CD4-positive, alpha-beta memory T cell (primary cell): ENCODE data around the gene MTG1. TPM values are rescaled to one million over a fixed set of nuclear protein-coding genes. Genes with fewer than 3 reads are reported as not detected.

Experiments
- CTCF ChIA-PET: fragments of 350-600 bp; sonication (Branson Sonifier 250); formaldehyde crosslinking; loops from one replicate; lab custom pipeline; 2021; ENCODE audit warnings: inconsistent platforms; ENCODE audit not compliant: partially characterized antibody; lab: Charles Lee
- POLR2A ChIA-PET: fragments of 350-600 bp; sonication (Branson Sonifier 250); formaldehyde crosslinking; loops from one replicate; lab custom pipeline; 2021; ENCODE audit not compliant: partially characterized antibody; lab: Charles Lee
- DNase-seq, 5 donors: peaks; one replicate each; pipeline versions ENCODE4 v3.0.0 to v3.0.0-alpha.2; 2020 to 2022; ENCODE audit warnings: mixed read lengths in 1 of 5
- H3K27ac ChIP-seq: one replicate; pipeline ENCODE4 v1.7.0; 2013; ENCODE audit warnings: low read depth, low read length
- H3K27me3 ChIP-seq: 2 replicates; pipeline ENCODE4 v1.7.0; 2013; ENCODE audit warnings: mild to moderate bottlenecking, low read length, moderate library complexity; ENCODE audit not compliant: insufficient read depth
- H3K36me3 ChIP-seq: 2 replicates; pipeline ENCODE4 v1.7.0; 2013; ENCODE audit warnings: mild to moderate bottlenecking, low read length, moderate library complexity; ENCODE audit not compliant: insufficient read depth
- H3K4me1 ChIP-seq: 2 replicates; pipeline ENCODE4 v1.7.0; 2013; ENCODE audit warnings: mild to moderate bottlenecking, low read length, moderate library complexity; ENCODE audit not compliant: insufficient read depth
- H3K4me3 ChIP-seq, 2 donors: one replicate each; pipeline ENCODE4 v1.7.0; 2013; ENCODE audit warnings: low read length in 2 of 2, mild to moderate bottlenecking in 1 of 2
- H3K9me3 ChIP-seq, 2 donors: one replicate each; pipeline ENCODE4 v1.7.0; 2013; ENCODE audit warnings: low read length in 2 of 2, control low read depth in 1 of 2; ENCODE audit not compliant: control insufficient read depth in 1 of 2
- H3K27ac Mint-ChIP-seq, 7 donors: one replicate each; pipeline ENCODE4 v1.8.0; 2020 to 2021; ENCODE audit warnings: mixed read lengths in 7 of 7, mild to moderate bottlenecking in 6 of 7, inconsistent platforms in 3 of 7, moderate library complexity in 3 of 7
- H3K27me3 Mint-ChIP-seq, 2 donors: one replicate each; pipeline ENCODE4 v1.8.0; 2020 to 2021; ENCODE audit warnings: mixed read lengths in 2 of 2
- H3K36me3 Mint-ChIP-seq, 2 donors: one replicate each; pipeline ENCODE4 v1.8.0; 2020 to 2021; ENCODE audit warnings: mixed read lengths in 2 of 2, inconsistent platforms in 1 of 2, mild to moderate bottlenecking in 1 of 2
- H3K4me1 Mint-ChIP-seq, 4 donors: one replicate each; pipeline ENCODE4 v1.8.0; 2020 to 2021; ENCODE audit warnings: mixed read lengths in 4 of 4, mild to moderate bottlenecking in 1 of 4
- H3K4me3 Mint-ChIP-seq, 8 donors: one replicate each; pipeline ENCODE4 v1.8.0; 2020 to 2021; ENCODE audit warnings: mixed read lengths in 8 of 8, mild to moderate bottlenecking in 7 of 8, moderate library complexity in 6 of 8, inconsistent platforms in 3 of 8
- H3K9me3 Mint-ChIP-seq, 8 donors: one replicate each; pipeline ENCODE4 v1.8.0; 2020 to 2021; ENCODE audit warnings: mixed read lengths in 8 of 8, mild to moderate bottlenecking in 5 of 8, inconsistent platforms in 3 of 8, moderate library complexity in 1 of 8
- intact Hi-C: fragments of 100-400 bp; cut with micrococcal nuclease; formaldehyde crosslinking; loops from one replicate; pipeline ENCODE4 v1.15.1; 2023
- polyA plus RNA-seq, 2 donors: library from polyadenylated mRNA; unstranded; fragments of 300-500 nt; fragmentation: Illumina TruSeq; gene quantifications; one replicate each; pipeline ENCODE4 v1.2.3, GENCODE V29; 2021
- total RNA-seq, 2 experiments: library from RNA; stranded (reverse); gene quantifications; one replicate each; pipeline ENCODE4 v1.2.3, GENCODE V29; 2021

The MTG1 gene
- total and polyA plus RNA-seq, 4 experiments from 2014 or later: 32.6 to 65.4 (median 50.9) TPM

DNA sequence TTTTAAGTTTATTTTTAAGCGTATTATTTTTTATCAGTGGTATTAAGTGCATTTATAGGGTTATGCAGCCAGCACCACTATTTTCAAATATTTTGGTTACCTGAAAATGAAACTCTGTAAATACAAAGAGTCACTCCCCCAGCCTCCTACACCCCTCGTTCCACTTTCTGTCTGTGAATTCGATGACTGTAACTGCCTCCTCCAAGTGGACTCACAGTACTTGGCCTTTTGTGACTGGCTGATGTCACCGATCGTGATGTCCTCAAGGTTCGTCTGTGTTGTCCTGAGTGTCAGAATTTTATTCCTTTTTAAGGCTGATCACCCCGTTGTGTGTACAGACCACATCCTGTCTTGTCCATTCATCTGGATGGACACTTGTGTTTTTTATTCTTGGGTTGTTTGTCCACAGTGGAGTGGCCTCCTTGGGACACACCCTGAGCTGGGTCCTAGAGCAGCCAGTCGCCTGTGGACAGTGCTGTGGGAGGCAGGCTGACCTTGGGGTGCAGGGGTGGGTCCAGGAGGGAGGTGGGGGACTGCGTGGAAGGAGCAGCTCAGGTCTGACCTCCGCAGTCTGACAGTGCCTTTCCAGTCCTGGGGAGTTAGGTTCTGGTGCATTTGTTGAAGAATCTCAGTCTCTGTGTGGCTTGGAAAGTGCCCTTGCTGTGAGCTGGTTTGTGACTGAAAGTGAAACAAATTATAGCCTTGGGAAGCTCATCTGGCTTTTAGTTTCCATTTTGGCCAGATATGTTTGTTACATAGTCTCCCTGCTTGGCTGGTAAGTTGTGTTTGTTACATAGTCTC is 6.9 kb downstream of the MTG1 start:
- Histone ChIP-seq H3K9me3 (no peaks in the 10 kb centered on the region), H3K4me3 (no peak overlapping the region), H3K27ac (no peak overlapping the region), H3K4me1 (peaks cover 24% of the 10 kb centered on the region), H3K36me3 (peaks cover 44% of the 10 kb centered on the region), H3K27me3 (no peaks in the 10 kb centered on the region)
- Mint-ChIP-seq H3K4me1 (peaks cover 26 to 53% (median 35%) of the 10 kb centered on the region in 4 donors), H3K27me3 (no peaks in the 10 kb centered on the region), H3K27ac (peak overlapping the region in 6 of 7 donors; percentile 4 to 87 (median 67)), H3K36me3 (peaks cover 48 to 63% of the 10 kb centered on the region in 2 donors), H3K9me3 (no peaks in the 10 kb centered on the region), H3K4me3 (peak overlapping the region in 3 of 8 donors; percentile 5 to 48 (median 16))
- CTCF ChIA-PET: no interaction called here
- intact Hi-C loops: no loop called here
- POLR2A ChIA-PET: no interaction called here
- no peak for DNase-seq

GRCh38 chr10:133401500-133401899 is 7.5 kb downstream of the MTG1 start:
- H3K27ac Mint-ChIP-seq: peak overlapping the region in 2 of 7 donors; percentile 42 to 86
- CTCF ChIA-PET: no interaction called here

GRCh38 chr10:133401981-133402725 is 8.2 kb downstream of the MTG1 start:
- peaks cover 39% of the 10 kb centered on the region for H3K36me3 ChIP-seq
- peaks cover 19% of the 10 kb centered on the region for H3K4me1 ChIP-seq
- Mint-ChIP-seq H3K36me3 (peaks cover 56 to 64% of the 10 kb centered on the region in 2 donors), H3K4me1 (peaks cover 30 to 52% (median 40%) of the 10 kb centered on the region in 4 donors), H3K4me3 (no peak overlapping the region), H3K27me3 (no peaks in the 10 kb centered on the region), H3K9me3 (peaks cover 0 to 1% (median 0%) of the 10 kb centered on the region in 8 donors), H3K27ac (peak overlapping the region in 1 of 7 donors; percentile 50)
- no peak overlapping the region for H3K4me3 ChIP-seq
- H3K27me3 ChIP-seq: no peaks in the 10 kb centered on the region
- intact Hi-C loops: no loop called here
- H3K9me3 ChIP-seq: no peaks in the 10 kb centered on the region
- H3K27ac ChIP-seq: no peak overlapping the region
- no peak for DNase-seq
- ChIA-PET POLR2A (interaction anchor here (1.1 kb wide), 1 partner anchor 24 kb away, joined by 3 read pairs; no protein-coding TSS in a partner anchor), CTCF (no interaction called here)

More at GRCh38 chr10:133401500-133401899, 7.5 kb downstream of the MTG1 start:
- H3K36me3 ChIP-seq: peaks cover 39% of the 10 kb centered on the region
- POLR2A ChIA-PET: interaction anchor here (1.1 kb wide), 1 partner anchor 23 kb away, joined by 3 read pairs; no protein-coding TSS in a partner anchor
- no peaks in the 10 kb centered on the region for H3K27me3 ChIP-seq
- no peak overlapping the region for H3K4me3 ChIP-seq
- Mint-ChIP-seq H3K4me3 (no peak overlapping the region), H3K36me3 (peaks cover 53 to 65% of the 10 kb centered on the region in 2 donors), H3K4me1 (peaks cover 30 to 53% (median 39%) of the 10 kb centered on the region in 4 donors), H3K9me3 (no peaks in the 10 kb centered on the region), H3K27me3 (no peaks in the 10 kb centered on the region)
- H3K27ac ChIP-seq: no peak overlapping the region
- H3K9me3 ChIP-seq: no peaks in the 10 kb centered on the region
- no peak for DNase-seq
- H3K4me1 ChIP-seq: peaks cover 19% of the 10 kb centered on the region
- intact Hi-C loops: no loop called here

GRCh38 chr10:133403359-133403758 is 9.4 kb downstream of the MTG1 start:
- CTCF ChIA-PET: interaction anchor here (1.3 kb wide), 1 partner anchor 74 kb away, joined by 4 read pairs; no protein-coding TSS in a partner anchor
- peaks cover 0 to 1% (median 0%) of the 10 kb centered on the region in 8 donors for H3K9me3 Mint-ChIP-seq

GRCh38 chr10:133403784-133404183 is 9.8 kb downstream of the MTG1 start:
- CTCF ChIA-PET: interaction anchor here (1.3 kb wide), 1 partner anchor 75 kb away, joined by 4 read pairs; no protein-coding TSS in a partner anchor
- Histone ChIP-seq H3K27ac (no peak overlapping the region), H3K4me3 (no peak overlapping the region), H3K36me3 (peaks cover 29% of the 10 kb centered on the region), H3K27me3 (no peaks in the 10 kb centered on the region), H3K4me1 (peaks cover 19% of the 10 kb centered on the region), H3K9me3 (no peaks in the 10 kb centered on the region)
- POLR2A ChIA-PET: interaction anchor here (0.7 kb wide), 1 partner anchor 22 kb away, joined by 4 read pairs; no protein-coding TSS in a partner anchor
- Mint-ChIP-seq H3K36me3 (peaks cover 61 to 66% of the 10 kb centered on the region in 2 donors), H3K27me3 (no peaks in the 10 kb centered on the region), H3K27ac (no peak overlapping the region), H3K4me1 (peaks cover 36 to 54% (median 46%) of the 10 kb centered on the region in 4 donors), H3K9me3 (peaks cover 0 to 1% (median 0%) of the 10 kb centered on the region in 8 donors), H3K4me3 (no peak overlapping the region)
- DNase-seq: no peak
- intact Hi-C loops: no loop called here

More at GRCh38 chr10:133403359-133403758, 9.4 kb downstream of the MTG1 start:
- intact Hi-C loops: no loop called here
- POLR2A ChIA-PET: no interaction called here
- Histone ChIP-seq H3K4me1 (peaks cover 19% of the 10 kb centered on the region), H3K9me3 (no peaks in the 10 kb centered on the region), H3K4me3 (no peak overlapping the region), H3K27me3 (no peaks in the 10 kb centered on the region), H3K36me3 (peaks cover 33% of the 10 kb centered on the region), H3K27ac (no peak overlapping the region)
- no peak for DNase-seq
- H3K27me3 Mint-ChIP-seq: no peaks in the 10 kb centered on the region
- H3K27ac Mint-ChIP-seq: no peak overlapping the region
- H3K4me1 Mint-ChIP-seq: peaks cover 32 to 51% (median 44%) of the 10 kb centered on the region in 4 donors
- peaks cover 58 to 65% of the 10 kb centered on the region in 2 donors for H3K36me3 Mint-ChIP-seq
- H3K4me3 Mint-ChIP-seq: no peak overlapping the region

- Mint-ChIP-seq H3K27ac (peak overlapping the region in 6 of 7 donors; percentile 8 to 86 (median 47)), H3K27me3 (no peaks in the 10 kb centered on the region), H3K9me3 (peaks cover 0 to 2% (median 0%) of the 10 kb centered on the region in 8 donors), H3K36me3 (peaks cover 74 to 76% of the 10 kb centered on the region in 2 donors), H3K4me1 (peaks cover 38 to 58% (median 52%) of the 10 kb centered on the region in 4 donors), H3K4me3 (no peak overlapping the region)
- DNase-seq: no peak
- H3K4me3 ChIP-seq: no peak overlapping the region
- no peaks in the 10 kb centered on the region for H3K9me3 ChIP-seq
- ChIA-PET POLR2A (interaction anchor here (0.7 kb wide), 1 partner anchor 52 kb away, joined by 3 read pairs; no protein-coding TSS in a partner anchor), CTCF (interaction anchor here (1.2 to 1.4 kb wide), 2 partner anchors 15 to 76 kb away, joined by 3 read pairs; no protein-coding TSS in a partner anchor)
- intact Hi-C loops: no loop called here
- H3K27ac ChIP-seq: no peak overlapping the region
- H3K27me3 ChIP-seq: no peaks in the 10 kb centered on the region
- peaks cover 17% of the 10 kb centered on the region for H3K4me1 ChIP-seq
- H3K36me3 ChIP-seq: peaks cover 27% of the 10 kb centered on the region
Measured at GRCh38 chr10:133405272-133405671, 11.3 kb downstream of the MTG1 start.
